ENCODE measurements around the gene TNFRSF17.

GRCh38 chr16:12006637-12007036 is 41.6 kb downstream of the TNFRSF17 start:
- TF ChIP-seq CTCF (IDR thresholded peaks at IDR 0.05): no peak
- TF ChIP-seq EP300 (IDR thresholded peaks at IDR 0.05): no peak

Measured in tibial nerve (tissue), 4 donors.